IMR-90 (cell line): Measurements from ENCODE around the gene DMD. TPM values are rescaled to one million over a fixed set of nuclear protein-coding genes. Genes with fewer than 3 reads are reported as not detected.

ENCODE experiments used
- ATAC-seq: fragments of 200-7000 bp; cut with Tn5 transposase; 2 replicates; pipeline ENCODE4 v1.9.1; 2020; ENCODE audit warnings: low read depth, mild to moderate bottlenecking, moderate library complexity
- BruUV-seq: library from RNA; stranded (reverse); fragments of 400-500 nt; replicated peaks from 2 replicates; lab custom pipeline; 2021; lab: Mats Ljungman, UMichigan
- CTCF ChIA-PET: fragments of 300-600 bp; formaldehyde crosslinking; extraction: SDS; loops from one replicate; lab custom pipeline; 2021; ENCODE audit warnings: antibody characterized with exemption; lab: Yijun Ruan, JAX
- POLR2A ChIA-PET: fragments of 300-600 bp; sonication (Branson Sonifier 250); formaldehyde crosslinking; loops from one replicate; lab custom pipeline; 2022; ENCODE audit warnings: antibody characterized with exemption; ENCODE audit not compliant: unreplicated experiment; lab: Charles Lee
- DNase-seq: peaks from one replicate; pipeline ENCODE4 v3.0.0; 2013
- H2AFZ ChIP-seq: replicated peaks from 2 replicates; pipeline ENCODE3; 2013; ENCODE audit warnings: low read length, mild to moderate bottlenecking; ENCODE audit not compliant: poor library complexity
- H2AK5ac ChIP-seq: 2 replicates; pipeline ENCODE4 v1.6.1; 2013; ENCODE audit warnings: low read depth, low read length, inconsistent platforms
- H2AK9ac ChIP-seq: replicated peaks from 2 replicates; pipeline ENCODE3; 2013; ENCODE audit warnings: mild to moderate bottlenecking, low read depth, low read length, moderate library complexity; ENCODE audit not compliant: poor library complexity
- H2BK120ac ChIP-seq: 2 replicates; pipeline ENCODE4 v1.6.1; 2013; ENCODE audit warnings: low read depth, low read length, inconsistent platforms
- H2BK15ac ChIP-seq: 3 replicates; pipeline ENCODE4 v1.6.1; 2013; ENCODE audit warnings: low read depth, low read length, inconsistent platforms
- H2BK20ac ChIP-seq: 2 replicates; pipeline ENCODE4 v1.6.1; 2013; ENCODE audit warnings: low read depth, mild to moderate bottlenecking, inconsistent platforms, low read length, moderate library complexity
- H2BK5ac ChIP-seq: 2 replicates; pipeline ENCODE4 v1.6.1; 2013; ENCODE audit warnings: mild to moderate bottlenecking, low read depth, low read length, inconsistent platforms; ENCODE audit not compliant: poor library complexity, severe bottlenecking
- H3K14ac ChIP-seq: replicated peaks from 2 replicates; pipeline ENCODE4 v1.6.1; 2013; ENCODE audit warnings: low read depth, low read length, inconsistent platforms
- H3K18ac ChIP-seq: 2 replicates; pipeline ENCODE4 v1.6.1; 2013; ENCODE audit warnings: low read depth, low read length, control low read depth
- H3K23ac ChIP-seq: 2 replicates; pipeline ENCODE4 v1.6.1; 2013; ENCODE audit warnings: low read depth, low read length, inconsistent platforms
- H3K27ac ChIP-seq: 2 replicates; pipeline ENCODE4 v1.5.1; 2013; ENCODE audit warnings: mild to moderate bottlenecking, control low read depth, low read length; ENCODE audit not compliant: insufficient read depth
- H3K27me3 ChIP-seq: 2 replicates; pipeline ENCODE4 v1.6.1; 2013; ENCODE audit warnings: low read length; ENCODE audit not compliant: control insufficient read depth, insufficient read depth
- H3K36me3 ChIP-seq: 2 replicates; pipeline ENCODE4 v1.6.1; 2013; ENCODE audit warnings: low read length, mixed read lengths; ENCODE audit not compliant: control insufficient read depth, insufficient read depth
- H3K4ac ChIP-seq: 2 replicates; pipeline ENCODE4 v1.6.1; 2013; ENCODE audit warnings: low read depth, low read length, inconsistent platforms
- H3K4me1 ChIP-seq: 2 replicates; pipeline ENCODE4 v1.6.1; 2013; ENCODE audit warnings: low read length, mixed read lengths; ENCODE audit not compliant: control insufficient read depth, insufficient read depth
- H3K4me2 ChIP-seq: 2 replicates; pipeline ENCODE4 v1.6.1; 2013; ENCODE audit warnings: low read depth, mild to moderate bottlenecking, control low read depth, low read length, moderate library complexity
- H3K4me3 ChIP-seq: 2 replicates; pipeline ENCODE4 v1.5.1; 2013; ENCODE audit warnings: low read depth, mild to moderate bottlenecking, control low read depth, low read length, moderate library complexity; ENCODE audit not compliant: insufficient read depth
- H3K56ac ChIP-seq: 2 replicates; pipeline ENCODE4 v1.6.1; 2013; ENCODE audit warnings: low read length, inconsistent platforms; ENCODE audit not compliant: insufficient read depth; ENCODE audit errors: extremely low read depth
- H3K79me1 ChIP-seq, 2 experiments: 2 replicates each; pipeline ENCODE4 v1.6.1; 2013; ENCODE audit warnings: low read length in 2 of 2, inconsistent platforms in 1 of 2, low read depth in 1 of 2
- H3K9ac ChIP-seq: 2 replicates; pipeline ENCODE4 v1.6.1; 2013; ENCODE audit warnings: low read depth, low read length, control low read depth
- H3K9me1 ChIP-seq: 2 replicates; pipeline ENCODE4 v1.6.1; 2013; ENCODE audit warnings: low read length, inconsistent platforms; ENCODE audit not compliant: insufficient read depth
- H3K9me3 ChIP-seq: 2 replicates; pipeline ENCODE4 v1.6.1; 2013; ENCODE audit warnings: low read length; ENCODE audit not compliant: control insufficient read depth, insufficient read depth
- H4K20me1 ChIP-seq: 2 replicates; pipeline ENCODE4 v1.6.1; 2013; ENCODE audit warnings: low read length, inconsistent platforms; ENCODE audit not compliant: insufficient read depth
- H4K5ac ChIP-seq: 2 replicates; pipeline ENCODE4 v1.6.1; 2013; ENCODE audit warnings: mild to moderate bottlenecking, low read depth, low read length, control low read depth
- H4K8ac ChIP-seq, 2 experiments: 2 replicates each; pipeline ENCODE4 v1.6.1; 2013; ENCODE audit warnings: low read depth in 2 of 2, low read length in 2 of 2, control low read depth in 1 of 2, inconsistent platforms in 1 of 2
- H4K91ac ChIP-seq: 2 replicates; pipeline ENCODE4 v1.6.1; 2013; ENCODE audit warnings: low read depth, low read length, inconsistent platforms; ENCODE audit not compliant: insufficient read depth
- BHLHE40 ChIP-seq: fragments of 150-350 bp; IDR thresholded peaks from 2 replicates; pipeline ENCODE4 v1.6.1; 2016; ENCODE audit warnings: mild to moderate bottlenecking, low read depth, low read length
- SMC3 ChIP-seq: fragments of 150-350 bp; IDR thresholded peaks from 2 replicates; pipeline ENCODE4 v1.6.1; 2016; ENCODE audit warnings: low read depth, mild to moderate bottlenecking, antibody characterized with exemption, low read length, moderate library complexity
- WGBS, 2 experiments: methylation state at CpG; one replicate each; pipeline versions ENCODE4 v1.1.5 to v1.1.7; 2013; ENCODE audit warnings: missing lambda C conversion rate in 2 of 2; ENCODE audit not compliant: insufficient read length in 1 of 2; ENCODE audit errors: extremely low coverage in 2 of 2; 5-methylcytosine and 5-hydroxymethylcytosine counted together
- dilution Hi-C: fragments of 300-500 bp; cut with HindIII; formaldehyde crosslinking; loops from one replicate; pipeline ENCODE4 v1.14.3; 2018; ENCODE audit warnings: low sequenced_read_pairs; ENCODE audit not compliant: unreplicated experiment
- in situ Hi-C: fragments of 300-500 bp; cut with MboI; formaldehyde crosslinking; loops from 3 replicates; pipeline ENCODE4 v1.14.3; 2019; ENCODE audit warnings: low sequenced_read_pairs, inconsistent platforms, mixed read lengths
- intact Hi-C: fragments of 100-400 bp; cut with micrococcal nuclease; formaldehyde crosslinking; loops from 2 replicates; pipeline ENCODE4 v1.10.0; 2022
- polyA plus RNA-seq, 3 experiments: library from polyadenylated mRNA; depleted of rRNA; stranded (reverse); fragments of >200 nt; gene quantifications; 2 replicates each; pipeline ENCODE4 v1.2.3, GENCODE V29; 2012; ENCODE audit warnings: low replicate concordance in 1 of 3
- total RNA-seq: library from RNA; depleted of rRNA; stranded (reverse); fragments of >200 nt; gene quantifications from 2 replicates; pipeline ENCODE4 v1.2.3, GENCODE V29; 2012

DMD gene
- total and polyA plus RNA-seq, 2 of the 4 experiments (the other 2 are of a cell fraction), result 6.6 to 11.8 TPM

GRCh38 chrX:33207056-33207455 lies 4.3 kb downstream of the DMD start:
- Histone ChIP-seq H3K27me3 (no peaks in the 10 kb centered on the region), H3K79me1 (no peaks in the 10 kb centered on the region), H2AK5ac (no peak overlapping the region), H3K14ac (no peak overlapping the region), H3K18ac (no peak overlapping the region), H2AFZ (no peak overlapping the region), H3K23ac (no peak overlapping the region), H4K20me1 (no peaks in the 10 kb centered on the region; the same call in 1 of the 2 replicates), H2BK5ac (no peak overlapping the region), H2BK15ac (no peak overlapping the region), H2BK120ac (no peak overlapping the region), H3K56ac (no peak overlapping the region), H3K4ac (no peak overlapping the region), H2BK20ac (no peak overlapping the region), H3K27ac (no peak overlapping the region; the same call in 1 of the 2 replicates), H4K5ac (no peak overlapping the region), H3K9ac (no peak overlapping the region), H4K8ac (no peak overlapping the region), H3K4me1 (no peaks in the 10 kb centered on the region), H3K4me3 (no peak overlapping the region), H3K36me3 (no peaks in the 10 kb centered on the region), H3K9me3 (no peaks in the 10 kb centered on the region), H3K4me2 (no peak overlapping the region; the same call in 1 of the 2 replicates), H4K91ac (no peak overlapping the region), H2AK9ac (no peak overlapping the region), H3K9me1 (no peaks in the 10 kb centered on the region)
- ATAC-seq (no peak), DNase-seq (peak; percentile 6)
- TF ChIP-seq SMC3 (no peak), BHLHE40 (no peak)
- dilution Hi-C loops, result no loop called here
- ChIA-PET POLR2A (no interaction called here), CTCF (no interaction called here)
- WGBS, 2 experiments, result no CpG with 5 or more reads among the region's 1 CpG
- intact Hi-C loops, result no loop called here
- in situ Hi-C loops, result no loop called here
- no TSS peak for BruUV-seq
